Gastroesophageal sphincter (tissue), 4 donors: ENCODE results near the gene TADA2A. TPM values are rescaled to one million over a fixed set of nuclear protein-coding genes. Genes with fewer than 3 reads are reported as not detected.
"Not testable (repeated sequence)": the region's sequence is repeated elsewhere in the genome, so short reads cannot be mapped to it uniquely, and the experiment has no call there.

Source experiments
- ATAC-seq: fragments of 150-250 bp; one replicate; pipeline ENCODE4 v1.9.1; 2016; ENCODE audit warnings: mild to moderate bottlenecking, moderate library complexity
- H3K27ac ChIP-seq, 4 donors: fragments of 200-600 bp; sonication (generic) in 3 of 4; 1 replicate in 3 of 4; 2 replicates in 1 of 4; pipeline ENCODE4 v1.5.1; 2016 to 2019
- H3K27me3 ChIP-seq: fragments of 200-600 bp; sonication (generic); one replicate; pipeline ENCODE4 v1.5.1; 2019
- H3K36me3 ChIP-seq, 2 donors: fragments of 200-600 bp; sonication (generic); one replicate each; pipeline ENCODE4 v1.5.1; 2019; ENCODE audit warnings: control low read depth in 1 of 2
- H3K4me1 ChIP-seq, 3 donors: fragments of 200-600 bp; sonication (generic); 1 replicate in 2 of 3; 2 replicates in 1 of 3; pipeline ENCODE4 v1.5.1; 2016 to 2019; ENCODE audit warnings: control low read depth in 2 of 3
- H3K4me3 ChIP-seq, 2 donors: fragments of 200-600 bp; sonication (generic); one replicate each; pipeline ENCODE4 v1.5.1; 2019; ENCODE audit warnings: mild to moderate bottlenecking in 1 of 2, moderate library complexity in 1 of 2
- H3K9me3 ChIP-seq, 3 donors: fragments of 200-600 bp; sonication (generic); one replicate each; pipeline ENCODE4 v1.5.1; 2017 to 2019; ENCODE audit warnings: control low read depth in 2 of 3
- EP300 ChIP-seq: sonication (generic); formaldehyde crosslinking; IDR thresholded peaks from one replicate; pipeline ENCODE4 v1.6.1; 2017; ENCODE audit warnings: antibody characterized with exemption, mild to moderate bottlenecking
- POLR2A ChIP-seq, 2 donors: fragments of 450-650 bp; IDR thresholded peaks; one replicate each; pipeline ENCODE4 v1.6.1; 2017; ENCODE audit warnings: antibody characterized with exemption in 2 of 2, mild to moderate bottlenecking in 2 of 2, moderate library complexity in 1 of 2
- POLR2AphosphoS5 ChIP-seq: sonication (generic); formaldehyde crosslinking; IDR thresholded peaks from one replicate; pipeline ENCODE4 v1.6.1; 2017; ENCODE audit warnings: antibody characterized with exemption
- WGBS, 2 donors: methylation state at CpG; one replicate each; pipeline ENCODE4 v1.1.5; 2018; ENCODE audit warnings: low coverage in 1 of 2; 5-methylcytosine and 5-hydroxymethylcytosine counted together
- total RNA-seq, 4 donors: library from RNA; depleted of rRNA; stranded (reverse); fragments of >200 nt; gene quantifications; one replicate each; pipeline ENCODE4 v1.1.0, GENCODE V29; 2016
- TF ChIP-seq, protein P1 (sequence below), 4 experiments: fragments of 200-600 bp in 2 of 4; fragments of 450-650 bp in 2 of 4; sonication (generic) in 1 of 4; IDR thresholded peaks; one replicate each; pipeline ENCODE4 v1.5.1; 2017 to 2019; ENCODE audit warnings: antibody characterized with exemption in 4 of 4, mild to moderate bottlenecking in 2 of 4, moderate library complexity in 2 of 4

TADA2A gene
- total RNA-seq, 4 donors from 2014 or later = 17.5 to 21.5 (median 18.5) TPM

DNA sequence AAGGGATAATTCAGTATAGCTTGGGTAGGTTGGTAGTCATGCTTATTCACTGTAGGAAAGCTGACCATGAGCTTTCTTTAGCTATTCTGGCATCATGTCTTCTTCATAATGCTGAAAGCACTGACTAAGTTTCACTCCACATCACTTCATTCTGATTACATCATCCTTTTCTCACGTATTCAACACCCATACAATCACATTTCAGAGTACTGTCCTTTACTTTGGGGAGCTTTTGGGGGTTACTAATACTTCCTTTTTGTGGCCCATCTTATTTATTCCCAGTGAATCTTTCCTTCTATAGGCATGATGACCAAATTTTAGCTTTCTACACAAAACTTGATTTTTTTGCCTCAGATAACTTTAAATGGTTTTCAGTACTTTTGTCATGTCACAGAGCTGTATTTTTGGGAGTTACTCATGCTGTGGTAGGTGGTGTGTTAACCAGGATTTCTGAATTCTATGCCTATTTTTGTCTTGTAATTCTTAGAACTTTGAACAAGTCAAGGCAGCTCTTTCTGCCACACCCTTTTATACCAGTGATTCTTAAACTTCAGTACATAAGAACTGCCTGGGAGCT, 23.5 kb downstream of the TADA2A start:
- TF ChIP-seq POLR2AphosphoS5 (no peak), EP300 (no peak), POLR2A (IDR thresholded peaks at IDR 0.05) (no peak)
- TF ChIP-seq, protein P1, sequence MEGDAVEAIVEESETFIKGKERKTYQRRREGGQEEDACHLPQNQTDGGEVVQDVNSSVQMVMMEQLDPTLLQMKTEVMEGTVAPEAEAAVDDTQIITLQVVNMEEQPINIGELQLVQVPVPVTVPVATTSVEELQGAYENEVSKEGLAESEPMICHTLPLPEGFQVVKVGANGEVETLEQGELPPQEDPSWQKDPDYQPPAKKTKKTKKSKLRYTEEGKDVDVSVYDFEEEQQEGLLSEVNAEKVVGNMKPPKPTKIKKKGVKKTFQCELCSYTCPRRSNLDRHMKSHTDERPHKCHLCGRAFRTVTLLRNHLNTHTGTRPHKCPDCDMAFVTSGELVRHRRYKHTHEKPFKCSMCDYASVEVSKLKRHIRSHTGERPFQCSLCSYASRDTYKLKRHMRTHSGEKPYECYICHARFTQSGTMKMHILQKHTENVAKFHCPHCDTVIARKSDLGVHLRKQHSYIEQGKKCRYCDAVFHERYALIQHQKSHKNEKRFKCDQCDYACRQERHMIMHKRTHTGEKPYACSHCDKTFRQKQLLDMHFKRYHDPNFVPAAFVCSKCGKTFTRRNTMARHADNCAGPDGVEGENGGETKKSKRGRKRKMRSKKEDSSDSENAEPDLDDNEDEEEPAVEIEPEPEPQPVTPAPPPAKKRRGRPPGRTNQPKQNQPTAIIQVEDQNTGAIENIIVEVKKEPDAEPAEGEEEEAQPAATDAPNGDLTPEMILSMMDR (IDR thresholded peaks at IDR 0.05) = no peak
- Histone ChIP-seq H3K36me3 (peaks cover 0 to 72% of the 10 kb centered on the region in 2 donors), H3K4me1 (no peaks in the 10 kb centered on the region), H3K27me3 (no peaks in the 10 kb centered on the region), H3K4me3 (no peak overlapping the region), H3K9me3 (no peaks in the 10 kb centered on the region), H3K27ac (no peak overlapping the region)
- 43 to 50% methylated on average over 1 of the region's 1 CpG for WGBS, 2 donors
- ATAC-seq = no peak

DNA sequence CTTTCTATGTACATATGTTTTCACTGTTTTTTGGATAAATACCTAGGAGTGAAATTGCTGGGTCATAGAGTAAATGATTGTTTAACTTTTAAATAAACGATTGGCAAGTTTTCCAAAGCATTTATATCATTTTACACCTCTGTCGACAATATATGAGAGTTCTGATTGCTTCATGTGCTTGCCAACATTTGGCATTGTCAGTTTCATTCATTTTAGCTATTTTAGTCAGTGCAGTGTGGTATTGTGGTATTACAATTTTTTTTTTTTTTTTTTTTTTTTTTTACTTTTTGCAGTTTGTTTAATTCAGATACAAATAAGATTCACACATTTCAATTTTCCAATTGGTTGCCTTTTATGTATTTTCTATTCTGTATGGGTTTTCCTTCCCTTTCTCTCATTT, 26.0 kb downstream of the TADA2A start:
- 94 to 100% methylated on average over 2 of the region's 2 CpGs for WGBS, 2 donors
- H3K4me1 ChIP-seq = no peaks in the 10 kb centered on the region
- no peaks in the 10 kb centered on the region for H3K9me3 ChIP-seq
- H3K4me3 ChIP-seq = no peak overlapping the region
- no peak overlapping the region for H3K27ac ChIP-seq
- no peak for ATAC-seq
- peaks cover 0 to 68% of the 10 kb centered on the region in 2 donors for H3K36me3 ChIP-seq
- no peaks in the 10 kb centered on the region for H3K27me3 ChIP-seq
- TF ChIP-seq EP300 = no peak
- TF ChIP-seq, protein P1 (IDR thresholded peaks at IDR 0.05) = no peak
- no peak for TF ChIP-seq POLR2A (IDR thresholded peaks at IDR 0.05)
- no peak for TF ChIP-seq POLR2AphosphoS5

DNA sequence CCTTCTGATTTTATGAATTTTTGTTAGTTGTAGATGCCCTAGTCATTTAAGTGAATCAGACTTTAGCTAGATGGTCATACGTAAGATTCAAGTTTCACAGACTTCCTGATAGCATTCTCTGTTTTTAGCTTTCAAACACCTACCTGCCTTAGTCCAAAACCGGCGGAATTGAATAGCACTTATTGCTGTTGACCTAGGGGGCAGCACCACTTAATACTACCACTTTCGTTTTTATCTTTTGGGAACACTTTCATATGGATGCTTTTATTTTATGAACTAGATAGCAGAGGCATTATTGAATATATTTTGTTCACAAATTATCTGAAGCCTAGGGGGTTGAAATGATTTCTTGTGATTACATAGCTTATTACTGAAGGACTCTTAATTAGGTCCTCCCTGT, 31.5 kb downstream of the TADA2A start:
- 66 to 75% methylated on average over 4 of the region's 4 CpGs for WGBS, 2 donors
- no peaks in the 10 kb centered on the region for H3K9me3 ChIP-seq
- no peak for TF ChIP-seq POLR2AphosphoS5
- TF ChIP-seq EP300 = no peak
- no peak for TF ChIP-seq POLR2A (IDR thresholded peaks at IDR 0.05)
- TF ChIP-seq, protein P1 (IDR thresholded peaks at IDR 0.05) = no peak
- H3K36me3 ChIP-seq = peaks cover 0 to 90% of the 10 kb centered on the region in 2 donors
- no peak for ATAC-seq
- H3K27me3 ChIP-seq = no peaks in the 10 kb centered on the region
- H3K27ac ChIP-seq = no peak overlapping the region
- H3K4me3 ChIP-seq = no peak overlapping the region
- no peaks in the 10 kb centered on the region for H3K4me1 ChIP-seq

DNA sequence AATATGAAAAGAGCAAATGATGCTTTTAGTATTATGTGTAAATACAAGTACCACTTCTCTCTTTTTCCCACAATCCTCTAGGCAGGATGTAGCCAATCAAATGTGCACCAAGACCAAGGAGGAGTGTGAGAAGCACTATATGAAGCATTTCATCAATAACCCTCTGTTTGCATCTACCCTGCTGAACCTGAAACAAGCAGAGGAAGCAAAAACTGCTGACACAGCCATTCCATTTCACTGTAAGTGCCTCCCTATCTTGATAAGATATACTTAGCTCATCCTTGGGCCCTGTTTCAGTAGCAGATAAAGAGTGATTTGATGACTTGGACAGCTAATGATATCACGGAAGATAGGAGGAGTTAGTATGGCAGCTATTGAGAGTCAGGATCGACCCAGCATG, 33.7 kb downstream of the TADA2A start:
- Histone ChIP-seq H3K4me1 (no peaks in the 10 kb centered on the region), H3K36me3 (peaks cover 0 to 93% of the 10 kb centered on the region in 2 donors), H3K4me3 (no peak overlapping the region), H3K27ac (no peak overlapping the region), H3K27me3 (no peaks in the 10 kb centered on the region), H3K9me3 (no peaks in the 10 kb centered on the region)
- 89 to 90% methylated on average over 2 of the region's 2 CpGs for WGBS, 2 donors
- no peak for ATAC-seq
- TF ChIP-seq POLR2A (IDR thresholded peaks at IDR 0.05) = no peak
- TF ChIP-seq, protein P1 (IDR thresholded peaks at IDR 0.05) = no peak
- TF ChIP-seq POLR2AphosphoS5 = no peak
- TF ChIP-seq EP300 = no peak

DNA sequence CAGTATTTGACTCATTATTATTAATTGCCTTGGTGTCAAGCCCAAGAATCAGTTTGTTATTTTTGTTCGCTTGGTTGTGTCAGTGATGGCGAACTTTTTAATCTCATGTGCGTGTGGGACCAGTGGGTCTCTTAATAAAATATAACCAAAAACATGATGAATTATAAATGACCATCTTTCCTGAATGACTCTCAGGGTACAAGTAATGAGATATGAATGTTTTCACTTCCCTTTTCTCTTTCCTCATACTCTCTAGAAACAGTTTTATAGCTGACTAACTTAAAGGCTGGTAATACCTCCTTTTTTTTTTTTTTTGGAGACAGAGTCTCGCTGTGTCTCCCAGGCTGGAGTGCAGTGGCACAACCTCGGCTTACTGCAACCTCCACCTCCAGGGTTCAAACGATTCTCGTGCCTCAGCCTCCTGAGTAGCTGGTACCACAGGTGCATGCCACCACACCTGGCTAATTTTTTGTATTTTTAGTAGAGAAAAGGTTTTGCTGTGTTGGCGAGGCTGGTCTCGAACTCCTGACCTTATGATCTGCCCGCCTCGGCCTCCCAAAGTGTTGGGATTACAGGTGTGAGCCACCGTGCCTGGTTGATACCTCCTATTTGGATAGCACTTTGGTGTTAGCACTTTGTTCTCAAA, 34.8 kb downstream of the TADA2A start:
- not testable (repeated sequence) for ATAC-seq, H3K9me3 ChIP-seq, H3K4me3 ChIP-seq, H3K27me3 ChIP-seq, H3K4me1 ChIP-seq, H3K27ac ChIP-seq
- 87 to 88% methylated on average over 7 to 12 of the region's 12 CpGs for WGBS, 2 donors
- peaks cover 0 to 96% of the 10 kb centered on the region in 2 donors for H3K36me3 ChIP-seq
